Upper lobe of left lung (tissue), 4 donors: ENCODE results near the gene ADH1B.

Source experiments
- CTCF ChIP-seq, 6 experiments: fragments of 450-650 bp in 4 of 6; fragments of 200-600 bp in 2 of 6; sonication (generic) in 2 of 6; IDR thresholded peaks; one replicate each; pipeline ENCODE4 v1.5.1; 2016 to 2019; ENCODE audit warnings: antibody characterized with exemption in 6 of 6
- EP300 ChIP-seq, 4 donors: sonication (generic); formaldehyde crosslinking; IDR thresholded peaks; one replicate each; pipeline ENCODE4 v1.5.1; 2017; ENCODE audit warnings: antibody characterized with exemption in 4 of 4, control low read depth in 2 of 4
- POLR2A ChIP-seq, 4 donors: fragments of 450-650 bp; IDR thresholded peaks; one replicate each; pipeline ENCODE4 v1.5.1; 2016 to 2017; ENCODE audit warnings: antibody characterized with exemption in 4 of 4, mild to moderate bottlenecking in 2 of 4

- TF ChIP-seq CTCF (IDR thresholded peaks at IDR 0.05) (no peak), POLR2A (IDR thresholded peaks at IDR 0.05) (no peak), EP300 (IDR thresholded peaks at IDR 0.05) (no peak)
Measured at GRCh38 chr4:99336553-99336952, 15.4 kb upstream of the ADH1B start.
